NCI-H2107 treated with DMSO at 0.1 percent for 48 hours (cell line): Measurements from ENCODE around the gene RAI1.
A peak's percentile ranks its signal among the peaks of the same experiment; 100 is the strongest.

Source experiments
- DNase-seq: peaks from one replicate; lab custom pipeline; 2025; ENCODE audit not compliant: unreplicated experiment; lab: John Stamatoyannopoulos, UW

The RAI1 gene

GRCh38 chr17:17840751-17841591 is 159.7 kb downstream of the RAI1 start:
- no peak for DNase-seq

GRCh38 chr17:17841601-17842025 is 160.4 kb downstream of the RAI1 start:
- DNase-seq = peak; percentile 47

DNA sequence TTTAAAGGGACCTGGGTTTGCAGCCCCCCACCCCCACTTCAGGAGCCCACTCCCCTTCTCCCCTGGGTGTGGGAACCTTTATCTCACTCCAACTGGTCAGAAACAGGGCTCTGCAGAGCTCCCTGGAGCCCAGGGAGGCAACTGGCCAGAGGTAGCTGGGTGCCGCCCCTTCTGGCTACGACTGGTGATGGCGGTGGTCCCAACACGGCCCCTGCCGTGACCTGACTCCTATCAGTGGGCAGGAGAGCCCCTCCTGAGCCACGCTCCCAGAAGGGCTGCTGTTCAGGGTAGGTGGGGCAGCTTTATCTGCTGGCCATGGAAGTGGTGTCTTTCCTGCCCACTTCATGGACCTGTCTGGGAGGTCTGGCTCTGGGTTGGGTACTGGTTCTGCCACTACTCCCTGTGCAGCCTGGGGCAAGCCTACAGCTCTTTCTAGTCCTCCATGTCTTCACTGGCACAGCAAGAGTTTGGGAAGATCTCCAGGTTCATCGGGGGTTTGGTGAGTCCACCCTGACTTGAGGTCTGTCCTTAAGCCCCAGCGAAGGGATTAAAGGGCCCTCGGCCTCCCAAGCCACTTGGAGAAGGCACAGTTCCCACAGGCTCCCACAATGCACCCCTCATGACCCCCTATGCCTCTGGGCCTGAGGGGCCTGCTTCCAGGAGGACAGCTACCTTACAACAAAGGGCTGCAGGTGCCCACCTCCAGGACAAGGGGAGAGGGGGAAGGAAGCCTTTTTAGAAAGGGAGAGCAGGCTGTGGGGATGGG is 161.0 kb downstream of the RAI1 start:
- DNase-seq = no peak

DNA sequence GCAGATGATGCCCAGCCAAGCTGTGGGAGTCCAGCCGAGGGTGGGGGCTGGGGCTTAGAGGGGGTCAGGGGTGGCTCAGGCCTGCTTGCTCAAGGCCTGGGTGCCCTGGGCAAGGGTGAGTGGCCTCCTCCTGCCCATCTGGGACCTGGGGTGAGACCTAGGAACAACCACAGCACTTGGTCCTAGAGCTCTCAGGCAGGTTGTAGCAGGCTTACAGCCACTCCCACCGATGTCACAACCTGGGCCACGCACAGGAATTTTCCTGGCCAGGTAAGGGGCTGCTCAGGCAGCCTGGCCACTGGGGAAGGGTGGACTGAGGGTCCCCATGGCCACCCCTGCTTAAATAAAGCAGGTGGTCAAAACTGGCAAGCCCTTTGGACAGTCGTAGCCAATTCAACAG is 161.8 kb downstream of the RAI1 start:
- DNase-seq = no peak

GRCh38 chr17:17844079-17844478 is 162.8 kb downstream of the RAI1 start:
- no peak for DNase-seq

GRCh38 chr17:17844500-17844899 is 163.2 kb downstream of the RAI1 start:
- DNase-seq = no peak

- DNase-seq = no peak
These were observed 164.0 kb downstream of the RAI1 start for GRCh38 chr17:17845046-17845775.

- no peak for DNase-seq
These were observed 164.7 kb downstream of the RAI1 start for GRCh38 chr17:17846003-17846402.

- DNase-seq = no peak
These were observed 165.4 kb downstream of the RAI1 start for GRCh38 chr17:17846645-17847044.

DNA sequence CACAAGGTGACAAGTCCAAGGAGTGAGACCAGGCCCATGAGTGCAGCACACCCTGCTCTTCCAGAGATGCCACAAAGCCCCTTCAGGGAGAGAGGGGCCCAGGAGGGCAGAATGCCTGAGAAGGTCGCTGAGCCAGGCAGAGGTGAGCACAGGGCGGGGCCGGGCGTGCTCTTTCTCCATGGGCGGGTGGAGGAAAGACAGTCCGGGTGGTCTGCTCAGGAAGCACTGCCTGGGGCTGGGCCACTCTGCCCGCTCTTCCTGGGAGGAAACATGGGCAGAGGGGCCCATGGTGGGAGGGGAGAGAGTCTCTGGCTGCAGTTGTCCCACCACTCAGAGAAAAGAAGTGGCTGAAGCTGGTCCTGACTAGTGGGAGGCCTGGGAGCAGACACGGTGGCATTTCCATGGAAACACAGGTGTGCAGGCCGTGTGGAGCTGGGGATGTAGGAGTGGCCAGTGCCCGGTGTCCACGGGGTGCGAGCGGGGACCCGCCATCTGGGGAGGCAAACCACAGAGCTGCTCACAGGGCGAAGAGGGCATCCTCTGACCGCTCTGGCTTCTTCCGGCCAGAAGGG is 165.9 kb downstream of the RAI1 start:
- DNase-seq = no peak

DNA sequence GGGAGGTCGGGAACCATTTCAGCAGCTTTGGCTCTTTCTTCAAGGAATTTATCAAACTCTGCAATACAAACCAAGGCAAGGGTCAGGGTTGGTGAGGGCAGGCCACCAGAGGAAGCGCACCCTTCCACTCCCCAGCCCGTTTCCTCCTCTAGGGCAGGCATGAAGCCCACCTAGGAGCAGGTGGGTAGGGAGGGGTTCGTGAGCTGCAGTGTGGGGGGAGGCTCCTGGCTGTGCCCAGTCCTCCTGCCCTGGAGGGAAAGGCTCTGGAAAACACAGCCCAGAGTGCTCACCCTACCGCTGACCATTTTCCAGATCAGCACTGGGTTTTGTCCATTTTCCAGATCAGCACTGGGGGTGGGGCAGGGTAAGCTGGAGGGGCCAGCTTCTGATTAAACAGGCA is 166.5 kb downstream of the RAI1 start:
- no peak for DNase-seq

GRCh38 chr17:17848311-17849082 is 167.2 kb downstream of the RAI1 start:
- DNase-seq = no peak

DNA sequence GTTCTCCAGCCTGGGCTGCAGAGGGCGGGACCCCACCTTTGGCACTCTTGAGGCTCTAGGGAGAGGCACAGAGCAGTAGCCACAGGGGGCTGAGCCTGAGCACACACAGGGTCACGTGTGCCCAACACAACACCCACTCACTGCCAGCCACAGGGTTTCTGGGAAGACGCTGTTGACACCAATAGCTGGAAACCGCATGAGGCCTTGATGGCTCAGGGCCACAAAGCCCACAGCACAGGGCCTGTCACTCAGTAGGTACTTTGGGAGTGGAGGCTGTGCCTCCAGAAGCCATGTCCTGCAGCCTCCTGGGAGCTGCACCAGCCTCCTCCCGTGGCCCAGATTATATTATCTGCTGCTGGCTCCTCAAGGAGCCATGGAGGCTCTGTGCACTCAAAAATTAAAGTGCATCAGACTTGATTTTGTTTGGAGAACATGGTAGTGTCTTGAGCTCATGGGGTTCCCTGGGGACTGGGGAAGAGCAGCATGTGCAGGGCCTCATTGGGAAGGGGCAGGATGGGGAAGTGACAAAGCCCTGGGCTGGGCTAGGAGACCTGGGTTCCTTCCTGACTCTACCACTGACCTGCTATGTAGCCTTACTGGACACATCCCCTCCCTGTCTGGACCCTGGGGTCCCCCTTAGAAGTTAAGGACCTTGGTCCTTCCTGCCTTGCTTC is 168.0 kb downstream of the RAI1 start:
- DNase-seq = peak; percentile 31

GRCh38 chr17:17849845-17850373 is 168.7 kb downstream of the RAI1 start:
- DNase-seq = peak; percentile 56

GRCh38 chr17:17851103-17852002 is 170.1 kb downstream of the RAI1 start:
- DNase-seq = no peak

GRCh38 chr17:17852930-17853329 is 171.7 kb downstream of the RAI1 start:
- no peak for DNase-seq

DNA sequence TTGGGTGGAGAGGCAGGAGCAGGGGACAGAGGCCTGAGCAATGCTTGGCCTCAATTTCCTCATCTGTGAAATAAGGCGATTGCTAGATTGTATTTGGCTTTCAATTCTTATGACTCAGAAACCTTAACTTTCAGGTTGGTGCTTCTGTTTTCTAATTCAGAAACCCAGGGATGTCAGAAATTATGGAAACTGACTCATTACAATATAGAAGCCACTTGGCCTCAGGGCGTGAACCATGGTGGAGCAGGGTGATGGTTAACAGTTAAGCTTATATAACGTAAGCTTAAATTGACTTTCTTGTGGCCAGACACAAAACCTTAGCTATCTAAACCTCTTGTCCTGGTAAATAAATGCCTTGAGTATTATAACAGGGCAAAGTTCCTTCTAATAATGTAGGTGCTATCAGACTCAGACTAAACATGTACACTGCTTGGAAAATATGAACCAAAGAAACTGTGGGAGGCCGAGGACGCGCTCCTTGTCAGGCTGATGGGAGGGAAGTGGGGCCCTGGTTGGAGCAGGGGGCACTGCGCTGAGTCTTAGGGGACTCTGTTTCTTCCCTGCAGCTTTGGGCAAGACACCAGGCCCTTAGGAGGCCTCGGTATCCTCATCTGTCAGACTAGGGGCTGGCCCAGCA is 172.7 kb downstream of the RAI1 start:
- DNase-seq = no peak

DNA sequence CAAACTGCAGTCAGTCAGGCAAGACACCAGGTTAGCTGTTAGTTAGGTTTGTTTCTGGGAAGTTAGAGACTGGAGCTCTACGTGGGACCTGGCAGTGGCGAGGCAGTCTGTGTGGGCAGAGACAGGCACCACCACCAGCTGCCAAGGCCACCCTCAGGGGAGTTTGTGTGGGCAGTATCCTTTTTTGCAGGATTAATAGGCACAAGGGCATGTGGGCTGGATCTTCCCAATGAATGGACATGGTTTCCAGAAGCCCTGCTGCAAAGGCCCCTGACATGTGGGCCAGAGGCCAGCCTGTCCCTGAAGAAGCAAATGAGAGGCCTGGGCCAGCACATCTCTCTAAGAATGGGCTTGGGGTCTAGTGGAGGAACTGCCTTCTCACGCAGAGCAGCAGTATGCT is 174.7 kb downstream of the RAI1 start:
- no peak for DNase-seq
